ENCODE data around the gene CIAO2A.
"Not testable (repeated sequence)": the region's sequence is repeated elsewhere in the genome, so short reads cannot be mapped to it uniquely, and the experiment has no call there.

Gene CIAO2A

DNA sequence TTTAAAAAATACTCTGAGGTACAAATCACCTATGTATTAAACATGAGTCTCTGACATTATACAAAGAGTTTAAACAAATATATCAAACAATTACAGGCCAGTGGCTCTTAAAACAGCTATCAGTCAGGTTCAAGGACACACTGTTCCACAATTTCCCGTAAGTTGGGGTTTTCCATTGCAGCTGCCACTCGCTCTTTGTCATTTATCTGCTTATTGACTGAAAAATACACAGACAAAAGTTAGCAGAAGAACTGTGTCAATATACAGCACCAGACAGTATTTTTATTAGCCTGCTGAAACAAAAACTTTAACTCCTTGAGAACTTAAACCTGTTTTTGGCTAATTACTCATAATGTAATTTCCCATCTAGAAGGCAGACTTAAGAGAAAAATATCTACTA is 20.8 kb downstream of the CIAO2A start:
- no peak for FAIRE-seq
- no peak for DNase-seq (ENCODE audit: insufficient read length, low spot score)

DNA sequence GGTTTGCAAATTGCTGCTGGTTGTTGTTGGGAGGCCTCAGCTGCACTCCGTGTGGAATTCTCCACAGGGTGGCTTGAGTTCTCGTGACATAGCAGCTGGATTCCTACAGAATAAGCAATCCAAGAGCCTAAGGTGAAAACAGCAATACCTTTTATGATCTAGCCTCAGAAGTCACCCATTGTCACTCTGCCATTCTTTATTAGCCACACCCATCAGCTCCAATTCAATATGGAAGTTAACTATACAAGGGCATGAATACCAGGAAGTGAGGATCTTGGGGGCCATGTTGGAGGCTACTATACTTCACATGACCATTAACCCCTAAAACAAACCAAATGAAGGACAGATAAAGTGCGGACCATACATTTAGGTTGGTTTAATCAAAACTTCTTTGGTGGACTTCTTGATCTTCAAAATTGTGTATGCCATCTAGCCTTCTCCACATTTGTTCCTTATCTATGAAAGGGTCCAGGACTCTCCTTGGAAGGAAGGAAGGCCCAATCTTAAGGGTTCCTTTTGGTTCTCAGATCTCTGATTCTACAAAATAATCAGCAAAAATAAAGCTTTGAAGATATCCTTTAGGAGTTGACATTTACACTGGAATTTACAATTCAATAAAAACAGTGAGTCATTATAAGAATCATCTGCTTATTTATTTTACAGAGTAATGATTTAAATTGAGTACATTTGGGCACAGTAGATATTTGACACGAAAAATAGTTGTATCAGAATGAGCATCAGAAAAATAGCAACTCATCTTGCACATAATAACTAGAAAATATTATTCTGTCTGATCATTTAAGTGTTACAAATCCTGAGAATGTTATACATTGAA is 21.5 kb downstream of the CIAO2A start:
- FAIRE-seq (no peak), DNase-seq (ENCODE audit: insufficient read length, low spot score) (no peak)

DNA sequence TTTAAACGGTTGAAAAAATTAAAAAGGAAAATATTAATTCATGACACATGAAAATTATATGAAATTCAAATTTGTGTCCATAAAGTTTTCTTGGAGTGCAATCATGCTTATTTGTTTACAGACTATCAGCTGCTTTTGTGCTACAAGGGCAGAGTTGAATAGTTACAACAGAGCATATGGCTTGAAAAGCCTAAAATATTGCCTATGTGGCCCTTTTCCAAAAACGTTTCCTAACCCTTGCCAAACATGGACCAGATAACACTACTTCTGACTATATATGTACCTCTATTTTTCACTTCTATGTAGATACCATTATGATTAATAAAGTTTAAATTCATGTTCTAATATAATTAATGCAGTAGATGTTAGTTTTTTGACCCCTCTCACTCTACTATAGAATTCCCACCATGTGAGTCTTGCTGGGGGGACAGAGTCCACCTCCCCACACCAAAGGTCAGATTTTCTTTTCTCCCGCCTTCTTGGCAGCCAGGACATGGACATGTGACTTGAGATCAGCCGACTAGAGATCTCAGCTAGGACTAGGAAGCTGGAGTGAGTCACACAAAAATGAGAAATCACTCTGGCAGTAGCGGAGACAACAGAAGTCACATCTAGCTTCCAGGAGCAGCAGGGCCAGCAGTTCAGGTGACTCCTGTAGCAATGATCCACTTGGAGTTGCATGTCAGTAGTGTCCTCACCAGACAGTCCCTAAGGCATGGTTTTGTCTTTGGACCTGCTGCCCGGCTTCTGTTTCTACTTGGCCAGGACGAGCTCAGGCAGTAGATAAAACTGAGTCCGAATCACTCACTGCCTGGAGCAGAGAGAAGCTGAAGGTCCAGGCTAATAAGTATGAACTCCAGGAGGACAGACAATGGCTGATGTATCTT is 22.4 kb downstream of the CIAO2A start:
- peak; percentile 55 for DNase-seq (ENCODE audit: insufficient read length, low spot score)
- no peak for FAIRE-seq

DNA sequence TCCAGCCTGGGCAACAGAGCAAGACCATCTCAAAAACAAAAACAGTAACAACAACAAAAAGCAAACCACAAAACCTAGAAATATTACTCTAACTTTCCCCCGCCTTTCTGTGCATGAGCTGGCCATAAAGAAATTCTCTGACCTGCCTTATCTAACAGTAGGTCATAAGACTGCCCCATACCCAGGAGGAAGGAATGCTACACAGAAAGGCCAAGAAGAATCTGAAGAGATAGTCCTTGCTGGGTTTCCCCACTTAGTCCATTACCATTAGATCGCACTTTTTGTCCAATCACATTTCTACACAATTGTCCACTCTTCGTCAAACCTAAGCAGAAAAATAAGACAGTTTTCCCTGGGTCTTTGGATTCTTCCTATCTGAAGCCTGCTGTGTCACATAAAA is 23.5 kb downstream of the CIAO2A start:
- DNase-seq (ENCODE audit: insufficient read length, low spot score) (no peak), FAIRE-seq (no peak)

DNA sequence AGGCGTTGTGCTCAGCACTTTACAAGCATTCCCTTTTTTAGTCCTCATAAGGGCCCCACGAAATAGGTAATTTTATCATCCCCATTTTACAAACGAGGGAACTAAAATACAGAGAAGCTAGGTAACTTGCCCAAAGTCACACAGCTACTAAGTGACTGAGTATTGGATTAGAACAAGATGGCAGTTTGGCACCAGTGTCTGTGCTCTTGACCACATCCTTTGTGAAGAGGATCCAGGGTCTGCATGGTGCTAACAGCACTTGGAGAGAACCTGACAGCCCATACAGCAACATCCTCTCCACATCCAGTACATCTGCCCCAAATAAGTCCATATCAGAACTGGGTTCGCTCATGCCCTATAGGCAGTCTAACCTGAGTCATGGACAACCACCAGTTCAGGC is 25.5 kb downstream of the CIAO2A start:
- FAIRE-seq, result no peak
- DNase-seq (ENCODE audit: insufficient read length, low spot score), result no peak

DNA sequence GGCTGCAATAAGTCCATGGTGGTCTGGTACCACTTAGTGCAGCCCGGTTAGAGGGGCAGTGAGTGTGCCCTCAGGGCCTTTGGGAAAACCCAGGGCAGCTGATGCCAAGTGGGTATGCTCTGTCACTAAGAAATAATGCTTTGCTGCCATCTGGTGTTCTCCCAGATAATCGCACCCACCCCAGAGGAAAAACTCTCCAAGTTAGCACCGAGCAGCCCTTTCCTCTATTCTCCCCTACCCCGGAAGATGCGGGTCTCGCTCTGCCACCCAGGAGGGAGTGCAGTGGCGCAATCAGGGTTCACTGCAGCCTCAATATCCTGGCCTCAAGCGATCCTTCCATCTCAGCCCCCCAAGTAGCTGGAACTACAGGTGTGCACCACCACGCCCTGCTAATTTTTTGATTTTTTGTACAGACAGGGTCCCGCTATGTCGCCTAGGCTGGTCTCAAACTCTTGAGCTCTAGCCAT is 26.0 kb downstream of the CIAO2A start:
- peak; percentile 70 for DNase-seq (ENCODE audit: insufficient read length, low spot score)
- FAIRE-seq, result no peak

DNA sequence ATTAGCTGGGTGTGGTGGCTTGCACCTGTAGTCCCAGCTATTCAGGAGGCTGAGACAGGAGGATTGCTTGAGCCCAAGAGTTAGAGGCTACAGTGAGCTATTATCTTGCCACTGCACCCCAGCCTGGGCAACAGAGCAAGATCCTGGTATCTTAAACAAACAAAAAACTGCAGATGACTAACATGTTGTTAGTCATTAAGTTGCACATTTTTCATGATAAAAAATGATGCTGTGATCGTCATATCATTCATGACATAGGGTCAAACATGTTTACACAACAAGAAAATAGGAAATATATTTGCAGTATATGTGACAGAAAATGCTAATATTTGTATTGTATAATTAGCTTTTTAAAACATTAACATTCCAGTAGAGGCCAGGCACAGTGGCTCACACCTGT is 27.2 kb downstream of the CIAO2A start:
- FAIRE-seq, result no peak

DNA sequence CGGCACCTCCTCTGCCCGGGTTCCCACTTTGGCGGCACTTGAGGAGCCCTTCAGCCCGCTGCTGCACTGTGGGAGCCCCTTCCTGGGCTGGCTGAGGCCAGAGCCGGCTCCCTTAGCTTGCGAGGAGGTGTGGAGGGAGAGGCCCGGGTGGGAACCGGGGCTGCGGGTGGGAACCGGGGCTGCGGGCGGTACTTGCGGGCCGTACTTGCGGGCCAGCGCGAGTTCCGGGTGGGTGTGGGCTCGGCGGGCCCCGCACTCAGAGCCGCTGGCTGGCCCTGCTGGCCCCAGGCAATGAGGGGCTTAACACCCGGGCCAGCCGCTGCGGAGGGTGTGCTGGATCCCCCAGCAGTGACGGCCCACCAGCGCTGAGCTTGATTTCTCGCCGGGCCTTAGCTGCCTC is 32.9 kb downstream of the CIAO2A start:
- DNase-seq (ENCODE audit: insufficient read length, low spot score), result no peak
- no peak for FAIRE-seq

More for the DNA sequence above, 27.2 kb downstream of the CIAO2A start:
- DNase-seq (ENCODE audit: insufficient read length, low spot score), result no peak

DNA sequence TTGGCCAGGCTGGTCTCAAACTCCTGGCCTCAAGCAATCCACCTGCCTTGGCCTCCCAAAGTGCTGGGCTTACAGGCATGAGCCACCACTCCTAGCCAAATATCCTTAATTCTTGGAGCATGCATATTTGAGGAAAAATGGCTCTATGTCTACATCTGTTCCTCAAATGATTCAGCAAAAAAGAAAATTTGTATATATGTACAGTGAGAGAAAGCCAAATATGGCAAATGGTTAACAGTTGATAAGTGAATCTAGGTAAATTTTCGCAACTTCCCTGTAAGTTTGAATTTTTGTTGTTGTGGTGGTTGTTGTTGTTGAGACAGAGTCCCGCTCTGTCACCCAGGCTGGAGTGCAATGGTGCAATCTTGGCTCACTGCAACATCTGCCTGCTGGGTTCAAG is 34.5 kb downstream of the CIAO2A start:
- FAIRE-seq; DNase-seq (ENCODE audit: insufficient read length, low spot score): not testable (repeated sequence)

DNA sequence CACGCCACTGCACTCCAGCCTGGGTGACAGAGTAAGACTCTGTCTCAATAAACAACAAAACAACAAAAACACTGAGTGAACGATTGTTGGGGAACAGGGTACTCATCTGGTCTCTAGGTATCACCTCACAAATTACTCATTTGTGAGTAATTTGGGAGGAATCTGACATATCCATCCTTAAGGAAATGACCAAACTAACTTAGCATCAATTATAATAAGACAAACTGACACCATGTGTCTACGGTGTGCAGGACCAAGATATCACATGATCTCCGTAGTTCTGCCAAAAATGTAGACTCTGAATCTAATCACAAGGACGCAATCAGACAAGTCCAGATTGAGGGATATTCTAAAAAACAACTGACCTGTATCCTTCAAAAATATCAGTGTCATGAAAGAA is 35.4 kb downstream of the CIAO2A start:
- DNase-seq (ENCODE audit: insufficient read length, low spot score) (no peak), FAIRE-seq (no peak)

DNA sequence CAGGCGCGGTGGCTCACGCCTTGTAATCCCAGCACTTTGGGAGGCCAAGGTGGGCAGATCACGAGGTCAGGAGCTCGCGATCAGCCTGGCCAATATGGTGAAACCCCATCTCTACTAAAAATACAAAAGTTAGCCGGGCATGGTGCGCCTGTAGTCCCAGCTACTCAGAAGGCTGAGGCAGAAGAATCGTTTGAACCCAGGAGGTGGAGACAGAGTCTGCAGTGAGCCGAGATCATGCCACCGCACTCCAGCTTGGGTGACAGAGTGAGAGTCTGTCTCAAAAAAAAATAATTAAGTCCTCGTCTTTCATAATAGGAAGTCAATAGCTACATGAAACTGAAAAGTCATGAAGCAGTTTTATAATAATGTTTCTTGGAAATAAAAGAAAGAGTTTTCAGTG is 40.0 kb downstream of the CIAO2A start:
- DNase-seq (ENCODE audit: insufficient read length, low spot score); FAIRE-seq: not testable (repeated sequence)

DNA sequence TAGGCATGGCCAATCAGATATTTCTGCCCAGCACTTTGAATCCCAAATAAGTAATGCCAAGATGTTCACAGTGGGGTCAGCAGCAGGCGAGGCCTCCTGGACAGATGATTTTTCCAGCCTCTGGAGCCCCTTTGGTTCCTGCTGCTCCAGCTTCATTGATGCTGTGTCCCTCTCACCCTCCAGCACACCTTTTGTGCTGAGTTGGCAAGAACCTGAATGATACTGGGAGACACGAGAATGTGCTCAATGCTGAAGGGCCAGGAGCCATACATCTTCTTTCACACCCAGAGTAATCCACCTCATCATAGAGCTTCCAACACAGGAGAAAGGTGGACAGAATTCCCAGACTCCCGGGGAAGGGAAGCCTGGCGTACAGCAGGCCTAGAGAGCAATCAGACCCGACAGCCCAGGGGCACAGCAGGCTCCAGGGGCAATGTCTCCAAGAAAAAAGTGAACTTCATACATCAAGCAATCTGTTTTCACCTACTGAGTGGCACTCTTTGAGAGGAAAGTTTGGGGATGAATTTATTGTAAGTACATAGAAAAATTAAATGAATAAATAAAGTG is 40.6 kb downstream of the CIAO2A start:
- DNase-seq (ENCODE audit: insufficient read length, low spot score) (no peak), FAIRE-seq (no peak)

DNA sequence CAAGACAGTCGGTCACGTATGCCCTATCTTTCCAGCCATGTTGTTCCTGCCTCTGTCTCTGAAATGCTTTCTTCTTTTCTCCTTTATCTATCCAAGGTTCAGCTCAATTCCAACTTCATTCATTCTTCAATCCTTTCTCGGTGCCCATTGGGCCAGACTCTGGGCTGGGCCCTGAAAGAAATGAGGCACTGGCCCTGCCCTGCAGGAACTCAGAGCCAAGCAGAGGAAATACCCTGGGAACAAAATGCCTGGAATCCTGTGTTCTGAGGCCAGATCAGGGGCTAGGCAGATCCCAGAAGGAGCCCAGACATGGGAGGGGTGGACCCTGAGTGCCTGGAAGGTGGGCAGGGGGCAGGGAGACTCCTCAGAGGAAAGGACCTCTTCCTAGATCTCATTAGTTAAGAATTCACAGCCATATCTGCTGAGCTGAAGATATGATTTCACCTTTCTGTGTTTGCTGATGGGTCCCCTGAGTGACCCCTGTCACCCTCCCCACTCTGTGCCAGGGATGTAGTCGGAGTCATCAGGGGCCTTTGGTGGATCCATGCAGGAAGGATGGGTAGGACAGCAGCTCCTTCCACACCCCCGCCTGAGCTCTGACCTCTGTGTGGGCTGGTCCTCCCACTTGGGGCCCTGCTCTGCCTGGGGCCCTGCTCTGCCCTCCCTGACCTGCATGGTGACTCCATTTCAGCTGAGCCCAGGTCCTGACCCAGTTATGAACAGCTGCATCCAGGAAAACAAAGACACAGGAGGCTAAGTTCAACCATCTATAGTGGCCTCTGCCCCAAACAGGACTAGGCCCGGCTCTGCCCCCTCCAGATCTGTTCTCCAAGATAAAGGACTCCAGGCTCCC is 42.0 kb downstream of the CIAO2A start:
- DNase-seq (ENCODE audit: insufficient read length, low spot score) (no peak), FAIRE-seq (no peak)

DNA sequence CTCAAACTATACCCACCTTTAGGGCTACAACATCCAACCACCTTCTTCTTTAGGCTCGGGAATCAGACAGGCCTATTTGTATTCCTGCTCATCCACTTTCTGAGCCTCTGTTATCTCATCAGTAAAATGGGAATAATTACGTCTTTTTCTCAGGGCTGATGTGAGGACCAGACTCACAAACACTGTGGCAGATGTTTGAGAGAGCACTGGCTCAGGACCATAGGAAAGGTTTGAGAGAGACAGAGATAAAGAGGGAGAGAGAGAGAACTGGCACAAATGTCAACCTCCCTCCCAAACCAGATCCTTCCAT is 42.6 kb downstream of the CIAO2A start:
- FAIRE-seq, result no peak
- no peak for DNase-seq (ENCODE audit: insufficient read length, low spot score)

DNA sequence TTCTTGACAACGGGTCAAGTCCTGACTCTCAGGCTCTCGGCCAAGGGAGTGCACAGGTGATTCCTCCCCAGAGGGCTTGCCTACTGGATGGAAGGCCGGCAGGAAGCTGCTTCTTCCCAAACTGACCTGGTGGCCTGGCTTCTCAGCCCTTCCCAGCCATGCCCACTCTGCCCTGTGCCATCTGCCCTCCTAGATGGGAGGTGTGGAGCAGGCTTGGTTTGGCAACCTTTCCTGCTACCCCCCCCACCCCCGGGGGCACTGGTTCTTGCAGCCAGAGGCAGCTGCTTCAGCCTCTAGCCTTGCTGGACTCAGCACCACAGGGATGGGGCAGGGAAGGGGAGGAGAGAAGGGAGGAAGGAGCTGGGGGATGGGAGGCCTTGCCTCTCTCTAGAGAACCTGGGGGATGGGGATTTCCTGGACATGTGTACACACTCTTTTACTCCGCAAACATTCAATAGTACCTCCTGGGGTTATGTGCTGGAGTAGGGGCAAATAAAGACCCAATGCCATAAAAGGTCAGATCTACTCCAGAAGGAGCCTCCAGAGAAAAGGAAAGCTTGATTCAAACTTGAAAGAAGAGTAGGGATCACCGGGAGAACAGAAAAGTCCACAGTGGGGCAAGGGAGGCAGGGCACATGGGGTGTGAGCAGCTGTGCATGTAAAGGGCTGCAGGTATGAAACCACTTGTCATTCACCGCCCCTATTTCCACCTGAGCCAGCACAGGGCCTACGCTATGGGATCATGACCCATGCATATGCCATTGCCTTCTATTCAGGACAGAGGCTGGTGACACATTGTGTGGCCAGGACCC is 43.2 kb downstream of the CIAO2A start:
- FAIRE-seq, result no peak
- DNase-seq (ENCODE audit: insufficient read length, low spot score), result no peak

DNA sequence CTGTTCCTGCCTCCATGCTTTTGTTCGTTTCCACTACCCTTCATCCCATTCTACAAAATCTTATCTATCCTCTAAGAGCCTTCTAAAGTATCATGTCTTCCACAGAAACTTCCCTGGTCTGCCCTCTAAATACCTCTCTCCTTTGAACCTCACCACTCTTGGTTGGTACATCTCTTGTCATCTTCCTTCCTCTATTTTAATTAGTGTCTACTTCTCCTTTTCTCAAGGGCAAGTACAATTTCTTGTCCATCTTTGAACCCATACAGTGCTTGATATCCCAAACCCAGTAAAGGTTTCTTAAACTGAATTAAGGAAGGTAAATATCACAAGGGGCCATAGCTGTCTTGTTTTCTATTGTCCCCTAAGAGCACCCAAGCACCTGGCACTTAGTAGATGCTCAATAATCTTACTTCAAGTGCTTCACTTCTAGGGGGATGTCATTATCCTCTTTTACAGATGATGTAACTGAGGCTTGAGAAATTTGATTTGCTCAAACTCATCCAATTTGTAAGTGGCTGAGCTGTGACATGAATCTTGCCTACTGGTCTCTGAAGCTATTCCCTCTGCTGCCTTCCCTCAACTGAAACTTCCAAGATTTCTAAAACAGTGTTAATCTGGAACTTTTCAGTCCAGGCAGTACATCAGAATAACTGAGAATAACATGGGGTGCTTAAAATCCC is 44.7 kb downstream of the CIAO2A start:
- FAIRE-seq (no peak), DNase-seq (ENCODE audit: insufficient read length, low spot score) (no peak)

DNA sequence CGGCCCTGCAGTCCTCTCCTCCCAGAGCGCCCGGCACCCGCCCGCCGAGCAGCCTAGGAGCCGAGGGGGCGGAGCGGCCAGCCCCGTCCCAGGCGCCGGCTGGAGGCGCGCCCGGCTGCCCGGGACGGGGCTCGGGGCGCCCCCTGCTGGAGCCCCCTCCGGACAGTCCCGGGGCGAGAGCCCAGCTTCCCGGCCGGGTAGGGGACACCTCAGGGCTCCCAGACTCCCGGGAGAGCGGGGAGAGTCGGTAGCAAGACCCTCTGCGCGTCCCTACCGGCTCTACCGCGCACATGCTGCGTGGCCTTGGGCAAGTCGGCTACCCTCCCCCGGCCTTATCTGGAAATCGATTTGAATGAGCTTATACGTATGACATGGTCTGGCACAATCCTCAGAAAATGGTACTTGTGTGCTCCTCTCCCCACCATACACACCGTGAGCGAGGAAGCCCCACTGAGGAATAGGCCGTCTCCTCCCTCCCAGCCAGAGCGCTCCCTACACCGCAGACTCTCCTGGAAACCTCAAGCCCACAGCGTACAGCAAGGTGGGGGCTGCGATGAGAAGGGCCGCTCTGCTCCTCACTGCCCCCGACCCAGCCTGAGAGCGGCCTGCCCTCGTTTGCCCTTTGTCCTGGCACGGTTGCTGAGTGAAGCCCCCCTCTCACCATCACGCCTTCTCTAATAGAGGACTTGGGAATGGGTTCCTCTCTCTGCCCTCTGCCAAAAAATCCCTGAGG is 47.1 kb downstream of the CIAO2A start, which contains the start of gene DAPK2:
TSS of gene DAPK2 (minus strand) at position 65 of the 733 bp plus-strand sequence. CDS start 6,224 bp downstream, outside the sequence.
- FAIRE-seq (no peak), DNase-seq (ENCODE audit: insufficient read length, low spot score) (peak; percentile 86)

DNA sequence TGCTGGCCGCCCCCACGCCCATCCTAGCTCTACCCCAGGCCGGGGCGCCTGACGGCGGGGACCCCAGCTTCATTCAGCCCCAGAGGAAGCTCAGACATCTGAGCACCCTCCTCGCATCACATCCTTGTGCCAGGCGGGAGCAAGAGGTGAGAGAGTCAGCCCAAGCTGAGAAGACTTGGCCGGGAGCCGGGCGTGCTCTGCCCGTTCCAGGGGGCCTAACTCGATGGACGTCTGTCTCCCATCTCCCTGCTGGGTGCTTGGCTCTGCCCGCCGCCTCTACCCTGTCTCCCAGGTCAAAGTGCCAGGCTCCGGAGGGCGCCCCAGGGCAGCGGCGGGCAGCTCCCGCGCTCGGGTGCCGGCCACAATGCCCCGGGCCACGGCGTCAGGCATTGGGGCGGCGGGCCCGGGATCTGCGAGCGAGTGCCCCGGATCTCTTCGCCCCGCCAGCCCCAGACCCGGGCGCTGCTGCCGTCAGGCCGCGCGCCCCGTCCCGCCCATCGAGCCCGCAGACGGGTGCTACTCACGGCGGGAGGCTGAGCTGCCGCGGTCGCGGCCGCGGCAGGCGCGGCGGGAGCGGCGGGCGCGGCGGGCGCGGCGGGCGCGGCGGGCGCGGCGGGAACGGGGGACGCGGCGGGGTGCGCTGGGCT is 47.7 kb downstream of the CIAO2A start:
- no peak for FAIRE-seq
- DNase-seq (ENCODE audit: insufficient read length, low spot score), result no peak
